ENCODE results near the gene SNAPC1.

Gene SNAPC1

DNA sequence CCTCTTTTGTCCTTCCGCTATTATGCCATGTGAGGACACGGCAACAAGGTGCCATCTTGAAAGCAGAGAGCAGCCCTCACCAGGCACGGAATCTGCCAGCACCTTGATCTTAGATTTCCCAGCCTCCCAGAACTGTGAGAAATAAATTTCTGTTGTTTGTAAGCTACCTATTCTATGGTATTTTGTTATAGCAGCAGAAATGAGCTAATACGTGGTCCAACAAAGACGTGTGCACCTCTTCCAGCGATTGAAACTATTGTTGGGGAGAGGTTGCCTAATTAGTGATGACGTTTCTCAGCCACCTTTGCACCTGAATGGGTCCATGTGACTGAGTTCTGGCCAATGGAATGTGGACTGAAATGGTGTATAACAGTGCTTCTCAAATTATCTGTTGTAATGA lies 2.3 kb upstream of the SNAPC1 start:
- no peaks in the 10 kb centered on the region for H3K36me3 ChIP-seq (ENCODE audit: control insufficient read depth in 1 of 2, insufficient read depth in 2 of 2, low read length in 2 of 2)
- no peak overlapping the region for H3K27ac ChIP-seq (ENCODE audit: low read depth, low read length)
- no peaks in the 10 kb centered on the region for H3K27me3 ChIP-seq (ENCODE audit: control insufficient read depth in 1 of 2, insufficient read depth in 2 of 2, low read length in 2 of 2)
- H3K9me3 ChIP-seq (ENCODE audit: control insufficient read depth in 1 of 2, low read length in 2 of 2): no peaks in the 10 kb centered on the region
- H3K9ac ChIP-seq (ENCODE audit: low read depth in 1 of 2, low read length in 2 of 2): no peak overlapping the region
- peaks cover 14 to 19% of the 10 kb centered on the region in 2 donors for H3K4me1 ChIP-seq (ENCODE audit: control insufficient read depth in 1 of 2, insufficient read depth in 2 of 2, low read length in 2 of 2)
- no peak overlapping the region for H3K4me3 ChIP-seq (ENCODE audit: low read depth in 1 of 2, low read length in 2 of 2)

- H3K36me3 ChIP-seq (ENCODE audit: control insufficient read depth in 1 of 2, insufficient read depth in 2 of 2, low read length in 2 of 2): peaks cover 0 to 4% of the 10 kb centered on the region in 2 donors
- peak overlapping the region; percentile 92 to 94 for H3K9ac ChIP-seq (ENCODE audit: low read depth in 1 of 2, low read length in 2 of 2)
- H3K9me3 ChIP-seq (ENCODE audit: control insufficient read depth in 1 of 2, low read length in 2 of 2): no peaks in the 10 kb centered on the region
- H3K4me1 ChIP-seq (ENCODE audit: control insufficient read depth in 1 of 2, insufficient read depth in 2 of 2, low read length in 2 of 2): peaks cover 14 to 23% of the 10 kb centered on the region in 2 donors
- no peaks in the 10 kb centered on the region for H3K27me3 ChIP-seq (ENCODE audit: control insufficient read depth in 1 of 2, insufficient read depth in 2 of 2, low read length in 2 of 2)
- H3K4me3 ChIP-seq (ENCODE audit: low read depth in 1 of 2, low read length in 2 of 2): peak overlapping the region; percentile 95 to 99
- H3K27ac ChIP-seq (ENCODE audit: low read depth, low read length): peak overlapping the region; percentile 74
These were observed 663 bp upstream of the SNAPC1 start for GRCh38 chr14:61761557-61761956.

DNA sequence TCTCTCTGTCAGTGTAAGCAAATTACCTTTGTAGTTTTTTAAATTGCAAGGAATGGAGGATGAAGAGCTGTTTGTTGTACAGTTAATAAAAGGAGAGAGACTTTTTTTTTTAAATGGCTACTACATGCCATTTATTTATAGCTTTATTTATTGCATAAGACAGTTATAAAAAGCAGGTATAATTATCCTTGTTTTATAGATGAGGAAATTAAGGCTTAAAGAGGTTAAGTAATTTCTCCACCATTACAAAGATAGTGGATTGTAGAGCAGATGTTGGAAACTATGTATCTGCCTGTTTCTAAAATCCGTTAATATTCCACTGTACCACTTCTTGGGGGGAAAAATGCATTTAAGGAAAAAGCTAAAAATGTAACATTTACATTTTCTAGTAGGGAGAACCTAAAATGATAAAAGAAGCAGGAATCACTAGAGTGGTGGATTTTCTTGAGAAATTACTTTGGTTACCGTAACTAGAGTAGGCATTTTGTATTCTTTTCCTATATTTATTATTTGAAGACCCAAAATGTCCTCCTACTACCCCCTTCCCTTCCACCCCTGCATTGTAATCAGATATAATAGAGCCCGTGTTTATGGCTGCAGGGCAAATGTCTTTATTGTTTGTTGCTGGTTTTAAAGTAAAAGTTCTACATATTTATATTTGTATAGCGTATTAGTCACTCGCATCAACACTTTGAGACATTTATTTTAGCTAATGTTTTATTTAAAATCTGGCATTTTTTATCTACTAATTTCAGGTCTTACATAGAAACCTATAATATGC lies 2.3 kb downstream of the SNAPC1 start:
- Histone ChIP-seq H3K27me3 (ENCODE audit: control insufficient read depth in 1 of 2, insufficient read depth in 2 of 2, low read length in 2 of 2) (no peaks in the 10 kb centered on the region), H3K4me1 (ENCODE audit: control insufficient read depth in 1 of 2, insufficient read depth in 2 of 2, low read length in 2 of 2) (peaks cover 14 to 23% of the 10 kb centered on the region in 2 donors), H3K9me3 (ENCODE audit: control insufficient read depth in 1 of 2, low read length in 2 of 2) (no peaks in the 10 kb centered on the region), H3K9ac (ENCODE audit: low read depth in 1 of 2, low read length in 2 of 2) (no peak overlapping the region), H3K4me3 (ENCODE audit: low read depth in 1 of 2, low read length in 2 of 2) (no peak overlapping the region), H3K27ac (ENCODE audit: low read depth, low read length) (no peak overlapping the region), H3K36me3 (ENCODE audit: control insufficient read depth in 1 of 2, insufficient read depth in 2 of 2, low read length in 2 of 2) (peaks cover 0 to 10% of the 10 kb centered on the region in 2 donors)

DNA sequence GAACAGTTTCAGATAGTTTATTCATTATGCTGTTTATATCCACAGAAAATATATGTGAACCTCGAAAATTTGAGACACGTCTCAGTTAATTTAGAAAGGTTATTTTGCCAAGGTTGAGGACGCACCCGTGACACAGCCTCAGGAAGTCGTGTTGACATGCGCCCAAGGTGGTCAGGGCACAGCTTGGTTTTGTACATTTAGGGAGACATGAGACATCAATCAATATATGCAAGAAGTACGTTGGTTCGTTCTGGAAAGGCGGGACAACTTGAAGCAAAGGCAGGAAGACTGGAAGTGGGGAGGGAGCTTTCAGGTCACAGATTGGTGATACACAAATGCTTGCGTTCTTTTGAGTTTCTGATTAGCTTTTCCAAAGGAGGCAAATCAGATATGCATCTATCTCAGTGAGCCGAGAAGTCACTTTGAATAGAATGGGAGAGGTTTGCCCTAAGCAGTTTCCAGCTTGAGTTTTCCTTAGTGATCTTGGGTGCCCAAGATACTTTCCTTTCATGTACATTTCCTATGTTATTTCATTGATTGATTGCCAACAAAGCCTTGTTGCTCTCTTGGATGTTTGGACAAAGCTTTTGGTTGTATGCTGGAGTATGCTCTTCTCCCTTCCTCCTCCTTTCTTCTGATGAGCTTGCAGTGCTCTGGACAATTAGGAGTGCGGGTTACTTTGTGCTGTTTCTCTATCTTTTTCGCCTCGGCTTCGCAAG lies 3.2 kb downstream of the SNAPC1 start:
- peaks cover 14 to 23% of the 10 kb centered on the region in 2 donors for H3K4me1 ChIP-seq (ENCODE audit: control insufficient read depth in 1 of 2, insufficient read depth in 2 of 2, low read length in 2 of 2)
- H3K27ac ChIP-seq (ENCODE audit: low read depth, low read length): no peak overlapping the region
- H3K9ac ChIP-seq (ENCODE audit: low read depth in 1 of 2, low read length in 2 of 2): no peak overlapping the region
- peaks cover 0 to 17% of the 10 kb centered on the region in 2 donors for H3K36me3 ChIP-seq (ENCODE audit: control insufficient read depth in 1 of 2, insufficient read depth in 2 of 2, low read length in 2 of 2)
- H3K4me3 ChIP-seq (ENCODE audit: low read depth in 1 of 2, low read length in 2 of 2): no peak overlapping the region
- H3K27me3 ChIP-seq (ENCODE audit: control insufficient read depth in 1 of 2, insufficient read depth in 2 of 2, low read length in 2 of 2): no peaks in the 10 kb centered on the region
- no peaks in the 10 kb centered on the region for H3K9me3 ChIP-seq (ENCODE audit: control insufficient read depth in 1 of 2, low read length in 2 of 2)

GRCh38 chr14:61766151-61766550 lies 3.9 kb downstream of the SNAPC1 start:
- H3K27me3 ChIP-seq (ENCODE audit: control insufficient read depth in 1 of 2, insufficient read depth in 2 of 2, low read length in 2 of 2): no peaks in the 10 kb centered on the region
- no peak overlapping the region for H3K4me3 ChIP-seq (ENCODE audit: low read depth in 1 of 2, low read length in 2 of 2)
- peaks cover 14 to 23% of the 10 kb centered on the region in 2 donors for H3K4me1 ChIP-seq (ENCODE audit: control insufficient read depth in 1 of 2, insufficient read depth in 2 of 2, low read length in 2 of 2)
- no peak overlapping the region for H3K9ac ChIP-seq (ENCODE audit: low read depth in 1 of 2, low read length in 2 of 2)
- peaks cover 0 to 23% of the 10 kb centered on the region in 2 donors for H3K36me3 ChIP-seq (ENCODE audit: control insufficient read depth in 1 of 2, insufficient read depth in 2 of 2, low read length in 2 of 2)
- H3K9me3 ChIP-seq (ENCODE audit: control insufficient read depth in 1 of 2, low read length in 2 of 2): no peaks in the 10 kb centered on the region
- no peak overlapping the region for H3K27ac ChIP-seq (ENCODE audit: low read depth, low read length)

- Histone ChIP-seq H3K4me1 (ENCODE audit: control insufficient read depth in 1 of 2, insufficient read depth in 2 of 2, low read length in 2 of 2) (peaks cover 12 to 15% of the 10 kb centered on the region in 2 donors), H3K27ac (ENCODE audit: low read depth, low read length) (no peak overlapping the region), H3K9me3 (ENCODE audit: control insufficient read depth in 1 of 2, low read length in 2 of 2) (no peaks in the 10 kb centered on the region), H3K4me3 (ENCODE audit: low read depth in 1 of 2, low read length in 2 of 2) (no peak overlapping the region), H3K36me3 (ENCODE audit: control insufficient read depth in 1 of 2, insufficient read depth in 2 of 2, low read length in 2 of 2) (peaks cover 0 to 39% of the 10 kb centered on the region in 2 donors), H3K27me3 (ENCODE audit: control insufficient read depth in 1 of 2, insufficient read depth in 2 of 2, low read length in 2 of 2) (no peaks in the 10 kb centered on the region), H3K9ac (ENCODE audit: low read depth in 1 of 2, low read length in 2 of 2) (no peak overlapping the region)
These were observed 6.0 kb downstream of the SNAPC1 start for GRCh38 chr14:61768240-61768639.

DNA sequence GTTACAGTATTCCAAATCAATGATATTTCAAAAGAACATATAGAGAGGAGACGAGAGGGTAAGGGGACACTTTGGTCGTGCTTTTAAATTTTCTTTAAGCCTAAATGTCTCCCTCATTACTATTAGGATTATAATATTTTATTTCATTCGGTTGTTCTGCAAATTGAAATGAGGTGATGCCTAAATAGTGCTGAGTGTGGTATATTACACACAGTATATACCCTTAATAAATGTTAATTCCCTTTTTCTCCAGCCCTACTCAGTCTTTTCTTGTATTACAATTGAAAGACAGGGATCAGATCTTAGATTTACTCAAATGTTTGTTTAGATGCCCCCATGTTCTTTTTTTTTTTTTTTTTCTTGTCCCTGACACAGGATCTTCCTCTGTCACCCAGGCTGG lies 7.7 kb downstream of the SNAPC1 start:
- Histone ChIP-seq H3K9ac (ENCODE audit: low read depth in 1 of 2, low read length in 2 of 2) (no peak overlapping the region), H3K27ac (ENCODE audit: low read depth, low read length) (no peak overlapping the region), H3K4me1 (ENCODE audit: control insufficient read depth in 1 of 2, insufficient read depth in 2 of 2, low read length in 2 of 2) (peaks cover 0 to 4% of the 10 kb centered on the region in 2 donors), H3K9me3 (ENCODE audit: control insufficient read depth in 1 of 2, low read length in 2 of 2) (no peaks in the 10 kb centered on the region), H3K27me3 (ENCODE audit: control insufficient read depth in 1 of 2, insufficient read depth in 2 of 2, low read length in 2 of 2) (no peaks in the 10 kb centered on the region), H3K36me3 (ENCODE audit: control insufficient read depth in 1 of 2, insufficient read depth in 2 of 2, low read length in 2 of 2) (peaks cover under 1 to 45% of the 10 kb centered on the region in 2 donors), H3K4me3 (ENCODE audit: low read depth in 1 of 2, low read length in 2 of 2) (no peak overlapping the region)

GRCh38 chr14:61774861-61775260 lies 12.6 kb downstream of the SNAPC1 start:
- Histone ChIP-seq H3K9me3 (ENCODE audit: control insufficient read depth in 1 of 2, low read length in 2 of 2) (no peaks in the 10 kb centered on the region), H3K4me1 (ENCODE audit: control insufficient read depth in 1 of 2, insufficient read depth in 2 of 2, low read length in 2 of 2) (no peaks in the 10 kb centered on the region), H3K4me3 (ENCODE audit: low read depth in 1 of 2, low read length in 2 of 2) (no peak overlapping the region), H3K9ac (ENCODE audit: low read depth in 1 of 2, low read length in 2 of 2) (no peak overlapping the region), H3K36me3 (ENCODE audit: control insufficient read depth in 1 of 2, insufficient read depth in 2 of 2, low read length in 2 of 2) (peaks cover 9 to 52% of the 10 kb centered on the region in 2 donors), H3K27ac (ENCODE audit: low read depth, low read length) (no peak overlapping the region), H3K27me3 (ENCODE audit: control insufficient read depth in 1 of 2, insufficient read depth in 2 of 2, low read length in 2 of 2) (no peaks in the 10 kb centered on the region)

DNA sequence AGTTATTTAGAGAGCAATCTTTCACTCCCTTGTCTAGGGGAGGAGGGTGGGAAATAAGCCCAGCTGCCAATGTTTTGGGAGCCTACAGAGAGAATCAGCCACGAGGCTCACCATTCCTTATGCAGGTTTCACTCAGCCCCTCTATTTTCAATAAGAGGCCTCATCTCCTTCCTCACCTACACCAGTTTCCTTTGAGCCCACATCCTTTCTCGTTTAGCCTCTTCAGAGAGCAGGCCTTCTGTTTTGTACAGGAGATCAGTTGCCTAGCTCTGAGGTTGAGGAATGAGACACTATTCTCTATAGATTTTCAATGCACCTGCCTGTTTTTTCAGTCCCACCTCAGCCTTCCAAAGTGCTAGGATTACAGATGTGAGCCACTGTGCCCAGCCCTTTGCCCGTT lies 17.9 kb downstream of the SNAPC1 start:
- Histone ChIP-seq H3K27ac (ENCODE audit: low read depth, low read length) (no peak overlapping the region), H3K36me3 (ENCODE audit: control insufficient read depth in 1 of 2, insufficient read depth in 2 of 2, low read length in 2 of 2) (peaks cover 15 to 40% of the 10 kb centered on the region in 2 donors), H3K9me3 (ENCODE audit: control insufficient read depth in 1 of 2, low read length in 2 of 2) (no peaks in the 10 kb centered on the region)

GRCh38 chr14:61797309-61797708 lies 35.1 kb downstream of the SNAPC1 start:
- Histone ChIP-seq H3K4me3 (ENCODE audit: low read depth in 1 of 2, low read length in 2 of 2) (no peak overlapping the region), H3K27ac (ENCODE audit: low read depth, low read length) (no peak overlapping the region), H3K9ac (ENCODE audit: low read depth in 1 of 2, low read length in 2 of 2) (no peak overlapping the region), H3K9me3 (ENCODE audit: control insufficient read depth in 1 of 2, low read length in 2 of 2) (no peaks in the 10 kb centered on the region), H3K36me3 (ENCODE audit: control insufficient read depth in 1 of 2, insufficient read depth in 2 of 2, low read length in 2 of 2) (peaks cover 0 to 10% of the 10 kb centered on the region in 2 donors), H3K27me3 (ENCODE audit: control insufficient read depth in 1 of 2, insufficient read depth in 2 of 2, low read length in 2 of 2) (no peaks in the 10 kb centered on the region), H3K4me1 (ENCODE audit: control insufficient read depth in 1 of 2, insufficient read depth in 2 of 2, low read length in 2 of 2) (peaks cover 0 to 12% of the 10 kb centered on the region in 2 donors)

More for the DNA sequence above, 17.9 kb downstream of the SNAPC1 start:
- no peak overlapping the region for H3K9ac ChIP-seq (ENCODE audit: low read depth in 1 of 2, low read length in 2 of 2)
- H3K4me3 ChIP-seq (ENCODE audit: low read depth in 1 of 2, low read length in 2 of 2): no peak overlapping the region
- H3K4me1 ChIP-seq (ENCODE audit: control insufficient read depth in 1 of 2, insufficient read depth in 2 of 2, low read length in 2 of 2): no peaks in the 10 kb centered on the region
- no peaks in the 10 kb centered on the region for H3K27me3 ChIP-seq (ENCODE audit: control insufficient read depth in 1 of 2, insufficient read depth in 2 of 2, low read length in 2 of 2)

Measured in duodenal mucosa (tissue), 2 donors.